Measurements from ENCODE around the gene TFAP2C. TPM values are rescaled to one million over a fixed set of nuclear protein-coding genes. Genes with fewer than 3 reads are reported as not detected.

TFAP2C gene
- total RNA-seq, 1 experiment from 2014 or later = 2.8 TPM

GRCh38 chr20:56685879-56686278 is 56.8 kb downstream of the TFAP2C start:
- H3K4me3 ChIP-seq (ENCODE audit: low read depth in 2 of 2, low read length in 2 of 2) = no peak overlapping the region
- TF ChIP-seq REST (IDR thresholded peaks at IDR 0.05; ENCODE audit: insufficient read depth in 1 of 2, low read depth in 2 of 2, low read length in 1 of 2) (no peak), TCF7L2 (IDR thresholded peaks at IDR 0.05; ENCODE audit: low read depth, low read length) (no peak), CTCF (IDR thresholded peaks at IDR 0.05) (no peak), SIN3A (IDR thresholded peaks at IDR 0.05; ENCODE audit: borderline replicate concordance, insufficient read depth, low read depth, low read length) (no peak), POLR2AphosphoS5 (IDR thresholded peaks at IDR 0.05; ENCODE audit: low read depth, low read length) (no peak)
- CTCF ChIA-PET = no interaction called here
- POLR2A ChIA-PET = no interaction called here
- intact Hi-C loops (cut with micrococcal nuclease; ENCODE audit: unreplicated experiment) (no loop called here), in situ Hi-C loops (cut with HindIII; ENCODE audit: low pct_unique_long_range_greater_than_20kb, low sequenced_read_pairs) (no loop called here)
- no peaks in the 10 kb centered on the region for H3K27me3 ChIP-seq (ENCODE audit: control insufficient read depth, insufficient read depth, low read length)
- no peak overlapping the region for H3K27ac ChIP-seq (ENCODE audit: low read length)
- no peaks in the 10 kb centered on the region for H3K9me3 ChIP-seq (ENCODE audit: control insufficient read depth, insufficient read depth, low read depth, low read length)
- no peaks in the 10 kb centered on the region for H3K36me3 ChIP-seq (ENCODE audit: control insufficient read depth, insufficient read depth, low read length)
- H3K4me1 ChIP-seq (ENCODE audit: control insufficient read depth, insufficient read depth, low read length) = no peaks in the 10 kb centered on the region
- ATAC-seq = no peak
- no TSS peak for BruUV-seq (replicated peaks)
- DNase-seq (ENCODE audit: low read depth, low spot score) = no peak

GRCh38 chr20:56687061-56687460 is 58.0 kb downstream of the TFAP2C start:
- ATAC-seq = no peak
- no peak overlapping the region for H3K4me3 ChIP-seq (ENCODE audit: low read depth in 2 of 2, low read length in 2 of 2)
- intact Hi-C loops (cut with micrococcal nuclease; ENCODE audit: unreplicated experiment) = no loop called here
- DNase-seq (ENCODE audit: low read depth, low spot score) = no peak
- CTCF ChIA-PET = interaction anchor here (0.6 kb wide), 1 partner anchor 21 kb away, joined by 3 read pairs; no protein-coding TSS in a partner anchor
- no TSS peak for BruUV-seq (replicated peaks)
- no peaks in the 10 kb centered on the region for H3K9me3 ChIP-seq (ENCODE audit: control insufficient read depth, insufficient read depth, low read depth, low read length)
- no peak for TF ChIP-seq CTCF (IDR thresholded peaks at IDR 0.05)
- TF ChIP-seq TCF7L2 (IDR thresholded peaks at IDR 0.05; ENCODE audit: low read depth, low read length) = no peak
- TF ChIP-seq POLR2AphosphoS5 (IDR thresholded peaks at IDR 0.05; ENCODE audit: low read depth, low read length) = no peak
- no peak for TF ChIP-seq SIN3A (IDR thresholded peaks at IDR 0.05; ENCODE audit: borderline replicate concordance, insufficient read depth, low read depth, low read length)
- TF ChIP-seq REST (IDR thresholded peaks at IDR 0.05; ENCODE audit: insufficient read depth in 1 of 2, low read depth in 2 of 2, low read length in 1 of 2) = no peak
- no peaks in the 10 kb centered on the region for H3K36me3 ChIP-seq (ENCODE audit: control insufficient read depth, insufficient read depth, low read length)
- no peaks in the 10 kb centered on the region for H3K27me3 ChIP-seq (ENCODE audit: control insufficient read depth, insufficient read depth, low read length)
- POLR2A ChIA-PET = no interaction called here
- no peak overlapping the region for H3K27ac ChIP-seq (ENCODE audit: low read length)
- H3K4me1 ChIP-seq (ENCODE audit: control insufficient read depth, insufficient read depth, low read length) = no peaks in the 10 kb centered on the region
- in situ Hi-C loops (cut with HindIII; ENCODE audit: low pct_unique_long_range_greater_than_20kb, low sequenced_read_pairs) = no loop called here
